Cortex of kidney (tissue), 1 donor: ENCODE data around the gene GAK.
"Not testable (repeated sequence)": the region's sequence is repeated elsewhere in the genome, so short reads cannot be mapped to it uniquely, and the experiment has no call there.

Experiments used
- DNase-seq: peaks from one replicate; lab custom pipeline; 2025; lab: John Stamatoyannopoulos, UW

GAK gene

GRCh38 chr4:815464-816146 lies 116.5 kb downstream of the GAK start:
- no peak for DNase-seq

GRCh38 chr4:814312-814850 lies 117.7 kb downstream of the GAK start:
- no peak for DNase-seq

GRCh38 chr4:813900-814299 lies 118.2 kb downstream of the GAK start:
- no peak for DNase-seq

- DNase-seq = no peak
These were observed 123.1 kb downstream of the GAK start for GRCh38 chr4:808860-809570.

- DNase-seq = no peak
These were observed 124.3 kb downstream of the GAK start for GRCh38 chr4:807792-808191.

- not testable (repeated sequence) for DNase-seq
These were observed 125.1 kb downstream of the GAK start for GRCh38 chr4:806979-807378.

GRCh38 chr4:804804-805203 lies 127.3 kb downstream of the GAK start:
- no peak for DNase-seq

GRCh38 chr4:803884-804283 lies 128.2 kb downstream of the GAK start:
- DNase-seq = no peak

- no peak for DNase-seq
These were observed 130.5 kb downstream of the GAK start for GRCh38 chr4:801436-802124.
